K562 (cell line): ENCODE measurements around the gene CTNNA3. TPM values are rescaled to one million over a fixed set of nuclear protein-coding genes. Genes with fewer than 3 reads are reported as not detected.
A peak's percentile ranks its signal among the peaks of the same experiment; 100 is the strongest.

Experiments
- ATAC-seq: fragments of 200-7000 bp; cut with Tn5 transposase; 3 replicates; pipeline ENCODE4 v1.9.1; 2020; ENCODE audit warnings: moderate library complexity
- BruUV-seq: library from RNA; stranded (reverse); fragments of 400-500 nt; replicated peaks from 2 replicates; lab custom pipeline; 2021; lab: Mats Ljungman, UMichigan
- CTCF ChIA-PET: fragments of 300-600 bp; formaldehyde crosslinking; extraction: SDS; loops from one replicate; lab custom pipeline; 2021; ENCODE audit warnings: low intra/inter-chr PET ratio; lab: Yijun Ruan, JAX
- POLR2A ChIA-PET: fragments of 300-600, 350-650 bp; sonication (Branson Sonifier 250); formaldehyde crosslinking; extraction: SDS; loops from one replicate; lab custom pipeline; 2021; ENCODE audit warnings: antibody characterized with exemption, inconsistent platforms; lab: Yijun Ruan, JAX
- DNase-seq, 4 experiments: peaks; one replicate each; pipeline versions ENCODE4 v3.0.0 to v3.0.0-alpha.2; 2011 to 2018; ENCODE audit warnings: low spot score in 3 of 4, mixed read lengths in 3 of 4; ENCODE audit errors: extremely low read depth in 1 of 4
- FAIRE-seq: peaks from 2 replicates; lab custom pipeline; 2011; peaks lifted over from hg19 to GRCh38; lab: Jason Lieb, UNC
- H2AFZ ChIP-seq: 2 replicates; pipeline ENCODE4 v1.6.0; 2011; ENCODE audit warnings: low read depth, low read length, control low read depth, inconsistent platforms
- H3K27ac ChIP-seq: fragments of 200-600 bp; 3 replicates; pipeline ENCODE4 v1.8.0; 2011; ENCODE audit warnings: low read depth, mild to moderate bottlenecking, control low read depth, inconsistent platforms, low read length, moderate library complexity, mixed read lengths; ENCODE audit errors: extremely low read depth
- H3K27me3 ChIP-seq, 2 experiments: fragments of 300-600 bp in 1 of 2; 2 replicates in 1 of 2; 3 replicates in 1 of 2; pipeline versions ENCODE4 v1.6.0 to v1.8.0; 2011; ENCODE audit warnings: inconsistent platforms in 2 of 2, low read length in 2 of 2, mild to moderate bottlenecking in 1 of 2, mixed read lengths in 1 of 2, moderate library complexity in 1 of 2; ENCODE audit not compliant: control insufficient read depth in 2 of 2, insufficient read depth in 2 of 2
- H3K36me3 ChIP-seq: fragments of 300-600 bp; 3 replicates; pipeline ENCODE4 v1.8.0; 2011; ENCODE audit warnings: mild to moderate bottlenecking, low read length, inconsistent platforms; ENCODE audit not compliant: control insufficient read depth, insufficient read depth
- H3K4me1 ChIP-seq, 2 experiments: fragments of 200-600 bp in 1 of 2; replicated peaks in 1 of 2; 2 replicates in 1 of 2; 3 replicates in 1 of 2; pipeline versions ENCODE4 v1.5.1 to v1.8.0; 2011; ENCODE audit warnings: inconsistent platforms in 2 of 2, low read length in 2 of 2, mild to moderate bottlenecking in 1 of 2, mixed read lengths in 1 of 2, moderate library complexity in 1 of 2; ENCODE audit not compliant: control insufficient read depth in 2 of 2, insufficient read depth in 2 of 2
- H3K4me2 ChIP-seq: 2 replicates; pipeline ENCODE4 v1.6.1; 2011; ENCODE audit warnings: low read length, control low read depth, inconsistent platforms, mixed read lengths; ENCODE audit not compliant: insufficient read depth
- H3K4me3 ChIP-seq: fragments of 200-600 bp; sonication (generic), shearing (Covaris generic); 2 replicates; pipeline ENCODE4 v1.5.1; 2016; ENCODE audit warnings: control low read depth, inconsistent platforms
- H3K79me2 ChIP-seq: fragments of 200-600 bp; 3 replicates; pipeline ENCODE4 v1.8.0; 2011; ENCODE audit warnings: low read length, inconsistent platforms; ENCODE audit not compliant: control insufficient read depth, insufficient read depth
- H3K9ac ChIP-seq, 2 experiments: 2 replicates each; pipeline versions ENCODE4 v1.6.0 to v1.6.1; 2011; ENCODE audit warnings: low read depth in 2 of 2, low read length in 2 of 2, control low read depth in 1 of 2, inconsistent platforms in 1 of 2, mild to moderate bottlenecking in 1 of 2, mixed read lengths in 1 of 2; ENCODE audit not compliant: insufficient read depth in 1 of 2
- H3K9me1 ChIP-seq: one replicate; pipeline ENCODE4 v1.6.0; 2011; ENCODE audit warnings: inconsistent platforms, mild to moderate bottlenecking, low read length, moderate library complexity; ENCODE audit not compliant: control insufficient read depth, insufficient read depth
- H3K9me3 ChIP-seq: replicated peaks from 2 replicates; pipeline ENCODE4 v1.5.1; 2011; ENCODE audit warnings: low read depth, low read length, inconsistent platforms; ENCODE audit not compliant: control insufficient read depth, insufficient read depth
- H4K20me1 ChIP-seq: replicated peaks from 2 replicates; pipeline ENCODE4 v1.6.1; 2011; ENCODE audit warnings: low read length, inconsistent platforms, mixed read lengths; ENCODE audit not compliant: control insufficient read depth, insufficient read depth
- CHD2 ChIP-seq: IDR thresholded peaks from 2 replicates; pipeline ENCODE4 v1.6.1; 2011; ENCODE audit warnings: low read depth, low read length
- DIDO1 ChIP-seq: fragments of 450-650 bp; IDR thresholded peaks from 2 replicates; pipeline ENCODE4 v1.6.1; 2016; ENCODE audit warnings: low read depth, missing biosample characterization, missing genetic modification characterization
- FOS ChIP-seq: IDR thresholded peaks from 3 replicates; pipeline ENCODE4 v1.6.1; 2011; ENCODE audit not compliant: insufficient read length; ENCODE audit errors: extremely low read depth
- FOXA3 ChIP-seq, 2 experiments: fragments of 450-650 bp in 1 of 2; sonication (generic) in 1 of 2; formaldehyde crosslinking; IDR thresholded peaks in 1 of 2; conservative IDR thresholded peaks in 1 of 2; 2 replicates each; pipeline versions ENCODE4 v1.4.0 to v1.8.0; 2020 to 2022; ENCODE audit warnings: mild to moderate bottlenecking in 2 of 2, missing genetic modification reagents in 1 of 2
- GTF2A2 ChIP-seq: IDR thresholded peaks from 2 replicates; pipeline ENCODE4 v1.6.1; 2016; ENCODE audit warnings: mild to moderate bottlenecking, missing genetic modification characterization, missing compliant biosample characterization
- HSF4 ChIP-seq: fragments of 250-450 bp; sonication (Bioruptor Pico); IDR thresholded peaks from 2 replicates; pipeline ENCODE4 v2.1.2; 2022; ENCODE audit warnings: mild to moderate bottlenecking, moderate library complexity, borderline replicate concordance
- MITF ChIP-seq: IDR thresholded peaks from 2 replicates; pipeline ENCODE4 v1.6.1; 2014; ENCODE audit warnings: antibody characterized with exemption
- MTA2 ChIP-seq: fragments of 450-650 bp; IDR thresholded peaks from 2 replicates; pipeline ENCODE4 v1.6.1; 2016; ENCODE audit warnings: low read depth
- RBM17 ChIP-seq: fragments of 200-400 bp; formaldehyde crosslinking; IDR thresholded peaks from 2 replicates; pipeline ENCODE4 v1.6.1; 2017; ENCODE audit warnings: low read depth, mild to moderate bottlenecking, low read length, borderline replicate concordance
- SREBF1 ChIP-seq: fragments of 150-350 bp; IDR thresholded peaks from 2 replicates; pipeline ENCODE4 v1.6.1; 2014; ENCODE audit warnings: antibody characterized with exemption, low read depth, low read length, borderline replicate concordance
- TARDBP ChIP-seq: fragments of 450-650 bp; IDR thresholded peaks from 2 replicates; pipeline ENCODE4 v1.6.1; 2016
- XRCC5 ChIP-seq: fragments of 200-400 bp; formaldehyde crosslinking; IDR thresholded peaks from 2 replicates; pipeline ENCODE4 v1.6.1; 2017; ENCODE audit warnings: low read depth, mild to moderate bottlenecking, low read length
- ZBTB8A ChIP-seq: fragments of 450-650 bp; IDR thresholded peaks from 2 replicates; pipeline ENCODE4 v1.6.1; 2018; ENCODE audit warnings: mild to moderate bottlenecking, moderate library complexity; ENCODE audit not compliant: partially characterized antibody
- ZBTB9 ChIP-seq: fragments of 450-650 bp; formaldehyde crosslinking; IDR thresholded peaks from 2 replicates; pipeline ENCODE4 v1.4.0; 2020; ENCODE audit warnings: mild to moderate bottlenecking, moderate library complexity
- ZNF431 ChIP-seq: sonication (generic); formaldehyde crosslinking; IDR thresholded peaks from 2 replicates; pipeline ENCODE4 v1.8.0; 2022; ENCODE audit warnings: mild to moderate bottlenecking, missing genetic modification reagents
- ZNF764 ChIP-seq: fragments of 250-450 bp; sonication (Bioruptor Pico); IDR thresholded peaks from 2 replicates; pipeline ENCODE4 v1.4.0; 2020; ENCODE audit warnings: low read depth, mild to moderate bottlenecking, moderate library complexity
- WGBS: fragments of 100-300 bp; shearing (Covaris generic); methylation state at CpG from one replicate; pipeline ENCODE4 v1.1.6; 2016; ENCODE audit warnings: low coverage, mixed read lengths; ENCODE audit not compliant: insufficient coverage; ENCODE audit errors: missing lambda C conversion rate; 5-methylcytosine and 5-hydroxymethylcytosine counted together
- in situ Hi-C: fragments of 300-500 bp; cut with MboI; formaldehyde crosslinking; loops from 4 replicates; pipeline ENCODE4 v1.15.0; 2018; ENCODE audit warnings: inconsistent platforms, mixed read lengths
- intact Hi-C: fragments of 100-400 bp; cut with micrococcal nuclease; formaldehyde crosslinking; loops from 2 replicates; pipeline ENCODE4 v1.14.2; 2022
- polyA plus RNA-seq, 8 experiments: library from polyadenylated mRNA; depleted of rRNA in 4 of 8; stranded (reverse) in 5 of 8; unstranded in 3 of 8; fragments of >200 nt; fragmentation: Nextera tagmentation in 2 of 8; fragmentation: Illumina TruSeq in 1 of 8; extraction: Ambion mirVana in 2 of 8; extraction: Trizol in 1 of 8; gene quantifications; 2 replicates each; pipeline versions ENCODE4 v1.2.1 to v1.2.3, GENCODE V29; 2011 to 2014; ENCODE audit warnings: inconsistent platforms in 1 of 8, missing spikeins in 1 of 8
- total RNA-seq, 7 experiments: library from RNA; depleted of rRNA in 6 of 7; stranded (reverse); fragments of >200 nt in 6 of 7; fragmentation: Illumina TruSeq in 2 of 7; extraction: Trizol in 2 of 7; gene quantifications; 2 replicates each; pipeline versions ENCODE4 v1.2.1 to v1.2.3, GENCODE V29; 2011 to 2021; ENCODE audit warnings: low replicate concordance in 1 of 7

Gene CTNNA3
- total and polyA plus RNA-seq, 9 of the 15 experiments (the other 6 are each of a cell fraction or from before 2014, with no cell fraction given) = 0.04 TPM; not detected in 8

GRCh38 chr10:67257018-67257417, 439.0 kb downstream of the CTNNA3 start:
- CTCF ChIA-PET = no interaction called here
- Histone ChIP-seq H4K20me1 (no peaks in the 10 kb centered on the region), H3K79me2 (no peaks in the 10 kb centered on the region), H3K9ac (no peak overlapping the region), H3K4me2 (no peak overlapping the region), H3K27me3 (no peaks in the 10 kb centered on the region), H3K36me3 (no peaks in the 10 kb centered on the region), H3K9me1 (no peaks in the 10 kb centered on the region), H3K4me3 (no peak overlapping the region), H3K27ac (no peak overlapping the region), H3K4me1 (no peaks in the 10 kb centered on the region), H2AFZ (no peak overlapping the region), H3K9me3 (no peaks in the 10 kb centered on the region)
- in situ Hi-C loops = no loop called here
- no TSS peak for BruUV-seq
- TF ChIP-seq FOXA3 (CRISPR knock-in tag; conservative IDR thresholded peaks at IDR 0.05 in 1 of 2, IDR thresholded peaks at IDR 0.05 in 1 of 2) (0 out of 4 replicates have a peak, but pooled peaks of 1 of the 2 experiments have one; percentile 33), SREBF1 (no peak), CHD2 (no peak), ZBTB8A (no peak)
- ATAC-seq (no peak), FAIRE-seq (no peak), DNase-seq (no peak)
- intact Hi-C loops = no loop called here
- POLR2A ChIA-PET = no interaction called here
- WGBS = 0% methylated on average over 2 of the region's 2 CpGs

GRCh38 chr10:67250686-67251085, 445.3 kb downstream of the CTNNA3 start:
- no TSS peak for BruUV-seq
- no peak for DNase-seq
- intact Hi-C loops (no loop called here), in situ Hi-C loops (no loop called here)
- Histone ChIP-seq H3K9me3 (no peaks in the 10 kb centered on the region), H4K20me1 (no peaks in the 10 kb centered on the region), H3K9ac (no peak overlapping the region), H3K4me3 (no peak overlapping the region), H3K27me3 (no peaks in the 10 kb centered on the region), H2AFZ (no peak overlapping the region), H3K4me1 (no peaks in the 10 kb centered on the region), H3K36me3 (no peaks in the 10 kb centered on the region), H3K9me1 (no peaks in the 10 kb centered on the region), H3K4me2 (no peak overlapping the region), H3K27ac (no peak overlapping the region), H3K79me2 (no peaks in the 10 kb centered on the region)
- no peak for FAIRE-seq
- no peak for ATAC-seq
- CTCF ChIA-PET = no interaction called here
- WGBS = 5% methylated on average over 1 of the region's 1 CpG
- POLR2A ChIA-PET = no interaction called here
- TF ChIP-seq ZNF764 (CRISPR knock-in tag) = no peak
- no peak for TF ChIP-seq TARDBP
- no peak for TF ChIP-seq ZNF431 (CRISPR knock-in tag)
- no peak for TF ChIP-seq HSF4 (CRISPR knock-in tag)
- TF ChIP-seq DIDO1 = no peak
- no peak for TF ChIP-seq FOS
- no peak for TF ChIP-seq ZBTB9
- TF ChIP-seq XRCC5 = no peak
- no peak for TF ChIP-seq ZBTB8A
- no peak for TF ChIP-seq GTF2A2 (tag)
- no peak for TF ChIP-seq RBM17
- TF ChIP-seq MITF = no peak
- no peak for TF ChIP-seq MTA2
